Left ventricle myocardium inferior (tissue), 1 donor: ENCODE results near the gene TEX26. TPM values are rescaled to one million over a fixed set of nuclear protein-coding genes. Genes with fewer than 3 reads are reported as not detected.
A peak's percentile ranks its signal among the peaks of the same experiment; 100 is the strongest.

Experiments
- DNase-seq: peaks from one replicate; pipeline ENCODE4 v3.0.0-alpha.2; 2020
- H3K27ac ChIP-seq: fragments of 200-600 bp; replicated peaks from 2 replicates; pipeline ENCODE4 v1.8.0; 2021
- H3K27me3 ChIP-seq: fragments of 200-600 bp; 2 replicates; pipeline ENCODE4 v1.8.0; 2021; ENCODE audit warnings: low read depth
- H3K36me3 ChIP-seq: fragments of 200-600 bp; 2 replicates; pipeline ENCODE4 v1.8.0; 2021
- H3K4me1 ChIP-seq: fragments of 200-600 bp; 2 replicates; pipeline ENCODE4 v1.8.0; 2021
- H3K4me3 ChIP-seq: fragments of 200-600 bp; 2 replicates; pipeline ENCODE4 v1.8.0; 2021; ENCODE audit warnings: mild to moderate bottlenecking, moderate library complexity
- H3K9me3 ChIP-seq: fragments of 200-600 bp; replicated peaks from 2 replicates; pipeline ENCODE4 v1.8.0; 2021
- CTCF ChIP-seq: fragments of 200-600 bp; IDR thresholded peaks from 2 replicates; pipeline ENCODE4 v1.8.0; 2021; ENCODE audit warnings: antibody characterized with exemption, mild to moderate bottlenecking, borderline replicate concordance
- intact Hi-C: fragments of 100-400 bp; cut with micrococcal nuclease; formaldehyde crosslinking; loops from one replicate; pipeline ENCODE4 v1.11.0; 2022
- total RNA-seq: library from RNA; stranded (reverse); fragmentation: NEBNext Ultra II Directional; extraction: Animal tissue kit (Norgen Biotek cat#: 25700); gene quantifications from one replicate; pipeline ENCODE4 v1.2.1, GENCODE V29; 2021
- donor health status: DM: no; HTN: yes; CAD: no; lungs with severe emphysema.

The TEX26 gene
- total RNA-seq, 1 donor from 2014 or later: not detected

DNA sequence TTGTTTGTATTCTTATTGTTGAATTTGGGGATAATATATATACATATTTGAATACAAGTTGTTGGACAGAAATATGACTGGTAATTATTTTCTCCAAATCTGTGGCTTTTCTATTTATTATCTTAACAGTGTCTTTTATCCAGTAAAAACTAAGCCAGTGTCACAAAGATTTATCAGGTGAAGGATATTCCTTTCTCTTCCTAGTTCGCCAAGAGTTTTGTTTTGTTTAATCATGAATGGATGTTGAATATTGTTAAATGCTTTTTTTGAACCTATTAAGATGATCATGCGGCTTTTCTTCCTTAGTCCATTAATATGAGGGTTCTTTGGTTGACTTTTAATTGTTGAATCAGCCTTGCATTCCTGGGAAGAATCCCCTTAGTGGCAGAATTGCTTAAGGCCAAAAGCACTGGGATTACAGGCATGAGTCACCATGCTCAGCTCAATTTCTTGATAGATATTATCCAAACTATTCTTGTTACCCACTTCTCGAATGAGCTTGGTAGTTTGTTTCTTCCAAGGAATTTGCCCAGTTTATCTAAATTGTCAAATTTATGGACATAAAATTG, 53.3 kb downstream of the TEX26 start:
- Histone ChIP-seq H3K4me1 (no peaks in the 10 kb centered on the region), H3K27me3 (peaks cover 31% of the 10 kb centered on the region), H3K36me3 (no peaks in the 10 kb centered on the region), H3K4me3 (no peak overlapping the region), H3K9me3 (no peaks in the 10 kb centered on the region), H3K27ac (no peak overlapping the region)
- no peak for TF ChIP-seq CTCF
- intact Hi-C loops: no loop called here
- no peak for DNase-seq

DNA sequence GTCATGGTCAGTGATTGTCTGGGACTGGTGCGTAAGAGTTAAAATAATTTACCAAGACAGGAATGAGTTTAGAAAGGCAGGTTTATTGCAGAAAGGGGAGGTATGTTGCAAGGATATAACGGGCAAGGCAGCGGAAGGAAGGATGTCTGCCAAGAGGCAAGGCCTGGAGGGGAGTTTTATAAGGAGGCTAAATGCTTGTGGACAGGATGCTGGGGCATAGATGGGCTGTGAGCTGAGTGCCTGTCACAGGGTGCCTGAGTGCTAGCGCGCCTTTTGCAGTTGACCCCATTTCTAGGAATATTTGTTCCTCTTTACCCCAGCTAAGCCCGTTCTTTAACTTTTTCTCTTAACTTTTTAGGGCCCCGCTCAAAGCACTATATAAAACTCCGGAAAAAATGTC, 58.7 kb downstream of the TEX26 start:
- Histone ChIP-seq H3K4me1 (no peaks in the 10 kb centered on the region), H3K9me3 (no peaks in the 10 kb centered on the region), H3K27me3 (peaks cover 64% of the 10 kb centered on the region), H3K4me3 (no peak overlapping the region), H3K36me3 (no peaks in the 10 kb centered on the region), H3K27ac (no peak overlapping the region)
- no peak for DNase-seq
- intact Hi-C loops: no loop called here
- TF ChIP-seq CTCF: no peak

DNA sequence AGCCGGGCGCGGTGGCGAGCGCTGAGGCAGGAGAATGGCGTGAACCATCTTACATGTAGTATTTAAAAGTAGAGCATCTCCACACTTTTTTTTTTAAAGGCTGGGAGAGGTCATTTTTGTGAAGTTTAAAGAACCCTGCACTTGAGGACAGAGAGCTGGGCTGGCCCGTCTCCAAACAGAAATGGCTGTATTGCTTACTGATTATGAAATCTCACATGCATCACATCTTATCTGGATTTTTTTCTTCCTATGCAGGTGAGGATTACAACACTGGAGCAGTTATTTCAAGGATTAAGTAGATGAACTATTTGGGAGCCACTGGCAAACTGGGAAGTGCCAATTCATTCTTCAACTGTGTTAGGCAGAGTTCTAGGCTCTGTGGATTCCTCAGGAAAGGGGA, 59.5 kb downstream of the TEX26 start:
- H3K4me1 ChIP-seq: no peaks in the 10 kb centered on the region
- H3K4me3 ChIP-seq: no peak overlapping the region
- intact Hi-C loops: no loop called here
- no peak for TF ChIP-seq CTCF
- H3K27me3 ChIP-seq: peaks cover 67% of the 10 kb centered on the region
- no peak for DNase-seq
- H3K9me3 ChIP-seq: no peaks in the 10 kb centered on the region
- H3K36me3 ChIP-seq: no peaks in the 10 kb centered on the region
- no peak overlapping the region for H3K27ac ChIP-seq

DNA sequence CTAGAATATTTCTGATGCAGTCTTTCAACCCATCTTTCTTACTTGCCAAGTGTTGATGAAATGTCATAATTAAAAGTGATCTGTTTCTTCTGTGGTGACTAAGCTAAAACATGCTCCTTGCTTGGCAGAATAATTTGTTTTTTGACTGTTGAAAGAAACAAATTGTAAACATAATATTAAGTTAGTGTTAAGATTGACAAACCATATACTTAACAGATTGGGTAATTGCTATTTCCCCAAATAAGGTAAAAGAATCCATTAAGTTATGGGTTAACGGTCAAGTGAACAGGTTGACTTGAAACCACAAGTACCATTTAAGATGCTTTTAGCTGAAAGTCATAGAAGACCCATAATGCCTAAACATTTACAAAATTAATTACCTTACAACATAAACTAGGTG, 62.9 kb downstream of the TEX26 start:
- no peak overlapping the region for H3K27ac ChIP-seq
- H3K4me3 ChIP-seq: no peak overlapping the region
- H3K9me3 ChIP-seq: no peaks in the 10 kb centered on the region
- H3K4me1 ChIP-seq: peaks cover 8% of the 10 kb centered on the region
- DNase-seq: no peak
- H3K27me3 ChIP-seq: peaks cover 72% of the 10 kb centered on the region
- intact Hi-C loops: no loop called here
- no peaks in the 10 kb centered on the region for H3K36me3 ChIP-seq
- no peak for TF ChIP-seq CTCF

GRCh38 chr13:30997697-30998096, 65.2 kb downstream of the TEX26 start:
- Histone ChIP-seq H3K36me3 (no peaks in the 10 kb centered on the region), H3K4me1 (peaks cover 8% of the 10 kb centered on the region), H3K4me3 (no peak overlapping the region), H3K27ac (no peak overlapping the region), H3K27me3 (peaks cover 74% of the 10 kb centered on the region), H3K9me3 (no peaks in the 10 kb centered on the region)
- DNase-seq: peak; percentile 47
- intact Hi-C loops: no loop called here
- TF ChIP-seq CTCF: no peak
